Stimulated activated CD8-positive, alpha-beta memory T cell treated with anti-CD3 and anti-CD28 coated beads, Interleukin-7, amount 100 ng/mL, for 4 hours (primary cell): ENCODE data around the gene TFEB.
"Not testable (repeated sequence)": the region's sequence is repeated elsewhere in the genome, so short reads cannot be mapped to it uniquely, and the experiment has no call there.

ENCODE experiments used
- DNase-seq, 2 donors: peaks; one replicate each; pipeline ENCODE4 v3.0.0-alpha.2; 2020; ENCODE audit warnings: low read depth in 2 of 2

The TFEB gene

DNA sequence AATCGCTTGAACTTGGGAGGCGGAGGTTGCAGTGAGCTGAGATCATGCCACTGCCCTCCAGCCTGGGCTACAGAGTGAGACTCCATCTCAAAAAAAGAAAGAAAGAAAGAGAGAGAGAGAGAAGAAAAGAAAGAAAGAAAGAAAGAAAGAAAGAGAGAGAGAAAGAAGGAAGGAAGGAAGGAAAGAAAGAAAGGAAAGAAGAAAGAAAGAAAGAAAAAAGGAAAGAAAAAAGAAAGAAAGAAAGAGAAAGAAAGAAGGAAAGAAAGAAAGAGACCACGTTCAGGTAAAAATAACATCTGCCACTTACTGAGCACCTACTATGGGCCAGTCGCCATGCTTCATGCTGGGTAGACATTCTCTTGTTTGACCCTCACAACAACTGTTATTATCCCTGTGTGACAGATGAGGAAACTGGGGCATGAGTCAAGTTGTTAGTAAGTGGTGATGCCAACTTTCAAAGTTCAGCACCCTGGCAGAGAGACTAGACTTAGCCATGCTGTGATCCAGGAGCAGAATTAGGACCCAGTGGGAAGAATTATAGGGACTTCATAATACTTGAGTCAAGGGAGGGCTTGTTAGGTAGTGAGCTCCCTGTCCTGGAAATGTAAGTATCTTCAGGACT, 30.7 kb upstream of the TFEB start:
- DNase-seq = not testable (repeated sequence)

DNA sequence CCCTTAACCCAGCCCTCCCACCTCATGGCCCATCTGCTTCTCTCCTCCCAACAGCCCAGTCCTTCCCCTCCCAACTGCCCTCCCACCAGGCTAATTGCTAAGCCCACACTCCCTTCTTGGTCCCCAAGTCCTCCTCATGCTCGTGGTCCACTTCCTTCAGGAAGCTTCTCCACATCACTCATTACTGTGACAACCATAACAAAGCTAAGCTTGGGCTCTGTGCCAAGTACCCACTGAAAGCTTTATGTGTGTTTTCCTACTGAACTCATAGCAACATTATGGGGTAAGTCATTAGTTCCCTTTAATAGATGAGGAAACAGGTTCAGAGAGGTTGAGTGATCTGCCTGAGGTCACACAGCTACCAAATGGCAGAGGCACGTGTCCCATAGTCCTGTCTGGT, 28.1 kb upstream of the TFEB start:
- DNase-seq = no peak

DNA sequence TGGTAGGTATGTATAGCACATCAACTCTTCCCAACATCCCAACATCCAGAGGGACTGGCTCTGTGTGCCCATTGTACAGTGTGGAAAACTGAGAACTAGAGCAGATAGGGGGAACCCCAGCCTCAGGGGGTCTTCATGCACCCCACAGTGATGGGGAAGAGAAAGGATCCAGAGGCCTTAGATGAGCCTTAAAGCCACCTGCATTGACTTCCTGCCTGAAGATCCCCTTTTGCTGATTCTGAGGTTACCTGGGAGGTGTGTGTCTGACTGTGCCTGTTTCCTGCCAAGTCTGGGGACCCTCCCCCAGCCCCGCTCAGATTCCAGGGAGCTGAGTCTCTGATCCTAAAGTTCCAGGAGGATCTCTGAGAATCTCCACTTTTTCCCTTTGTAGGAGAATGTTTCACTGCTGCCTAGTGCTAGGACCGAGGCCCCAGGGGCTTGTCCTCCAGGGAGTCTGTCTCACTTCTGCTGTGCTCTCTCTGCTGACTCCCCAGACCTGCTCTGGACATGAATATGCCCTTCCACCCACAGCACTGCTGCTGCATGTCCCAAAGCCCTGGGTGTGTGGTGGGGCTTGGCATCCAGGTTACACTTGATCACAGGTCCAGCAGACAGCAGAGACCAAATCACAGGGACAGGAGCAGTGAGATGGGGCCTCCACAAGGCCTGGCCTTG, 24.6 kb upstream of the TFEB start:
- no peak for DNase-seq

DNA sequence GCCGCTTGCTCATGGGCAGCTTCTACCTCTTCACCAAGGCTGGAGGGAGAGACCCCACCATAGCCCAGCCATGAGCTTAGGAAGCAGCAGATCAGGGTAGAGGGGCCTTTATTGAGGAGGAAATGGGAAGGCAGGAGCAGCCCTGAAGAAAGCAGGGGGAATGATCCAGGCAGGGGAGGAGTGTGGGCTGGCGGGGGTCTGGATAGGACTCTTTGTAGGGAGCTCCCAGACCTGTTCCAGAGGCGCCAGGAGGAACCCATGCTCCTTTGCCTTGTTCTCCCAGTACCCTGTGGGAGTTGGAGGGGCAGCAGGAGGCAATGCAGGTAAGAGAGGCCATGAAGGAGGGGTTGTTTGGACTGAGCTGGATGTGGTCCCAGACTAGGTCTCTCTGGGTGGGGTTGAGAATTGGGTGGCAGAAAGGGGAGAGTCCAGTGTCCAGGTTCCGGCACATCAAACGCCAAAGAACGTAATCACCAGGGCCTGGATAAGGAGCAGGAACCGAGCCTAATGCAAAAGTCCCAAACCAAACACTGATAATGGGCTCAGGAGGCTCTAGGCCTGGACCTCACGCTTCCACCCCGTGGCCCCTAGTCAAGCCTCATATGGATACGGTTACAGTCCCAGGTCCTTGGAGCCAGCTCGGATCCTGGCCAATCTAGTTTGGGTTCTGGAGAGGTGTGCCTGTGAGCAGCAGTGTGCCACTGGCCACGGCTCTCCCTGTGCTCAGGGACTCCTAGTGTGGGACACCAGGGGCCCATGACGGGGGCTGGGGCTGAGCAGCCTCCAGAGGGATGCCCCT, 23.9 kb upstream of the TFEB start:
- no peak for DNase-seq

DNA sequence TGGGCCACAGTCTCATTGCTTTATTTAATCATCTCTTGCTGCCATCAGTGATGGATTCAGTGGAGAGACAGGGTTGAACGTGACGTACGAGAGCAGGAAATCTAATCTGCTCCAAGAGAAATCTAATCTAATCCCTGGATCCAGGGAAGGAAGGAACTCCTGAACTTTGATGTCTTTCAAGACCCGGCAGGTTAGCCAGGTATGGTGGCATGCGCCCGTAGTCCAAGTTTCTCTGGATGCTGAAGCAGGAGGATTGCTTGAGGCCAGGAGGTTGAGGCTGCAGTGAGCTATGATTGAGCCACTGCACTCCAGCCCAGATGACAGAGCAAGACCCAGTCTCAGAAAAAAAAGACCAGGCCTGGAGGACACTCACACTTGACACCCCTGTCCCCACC, 23.2 kb upstream of the TFEB start:
- DNase-seq = no peak

DNA sequence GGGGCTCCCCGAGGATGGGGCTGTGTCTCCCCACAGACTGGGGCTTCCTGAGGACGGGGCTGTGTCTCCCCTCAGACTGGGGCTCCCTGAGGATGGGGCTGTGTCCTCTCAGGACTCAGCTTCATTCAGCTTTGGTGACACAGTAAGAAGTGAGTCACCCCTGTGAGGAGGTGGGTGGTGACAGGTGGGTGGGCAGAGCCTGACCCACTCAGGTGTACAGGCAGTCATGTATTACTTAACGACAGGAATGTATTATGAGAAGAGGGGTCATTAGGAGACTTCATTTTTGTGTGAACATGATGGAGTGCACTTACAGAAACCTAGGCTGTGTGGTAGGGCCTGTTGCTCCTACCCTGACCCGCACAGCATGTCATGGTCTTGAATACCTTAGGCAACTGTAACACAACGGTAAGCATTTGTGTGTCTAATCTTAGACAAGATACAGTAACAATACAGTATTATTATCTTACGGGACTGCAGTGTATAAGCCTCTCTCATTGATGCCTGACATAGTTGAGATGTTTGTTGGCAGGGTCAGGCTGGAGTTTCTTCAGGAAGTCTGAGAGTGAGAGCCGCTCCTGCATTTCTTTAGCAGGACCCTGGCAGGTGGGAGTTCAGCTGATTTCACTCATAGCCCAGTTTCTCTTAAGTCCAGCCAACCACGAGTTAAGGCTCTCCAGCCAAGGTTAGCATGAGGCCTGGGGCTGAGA, 22.7 kb upstream of the TFEB start:
- DNase-seq = peak in 1 of 2 donors; percentile 6

DNA sequence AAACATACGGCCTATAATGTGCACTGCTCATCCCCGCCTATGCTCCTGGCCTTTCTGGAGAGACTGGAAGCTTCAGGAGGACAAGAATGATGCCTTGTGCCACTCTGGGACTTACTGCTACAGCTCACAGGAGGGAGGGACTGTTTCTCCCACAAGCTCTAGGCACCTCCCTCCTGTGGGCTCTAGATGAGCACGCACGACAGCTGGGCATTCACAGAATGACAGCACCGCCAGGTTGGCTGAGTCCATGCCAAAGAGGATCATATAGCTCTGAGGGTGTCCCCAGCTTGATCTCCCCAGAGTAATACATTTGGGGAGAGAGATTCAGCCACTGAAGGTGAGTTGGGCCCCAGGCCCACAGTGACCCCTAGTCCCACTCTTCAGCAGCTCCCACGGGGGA, 21.9 kb upstream of the TFEB start:
- no peak for DNase-seq

DNA sequence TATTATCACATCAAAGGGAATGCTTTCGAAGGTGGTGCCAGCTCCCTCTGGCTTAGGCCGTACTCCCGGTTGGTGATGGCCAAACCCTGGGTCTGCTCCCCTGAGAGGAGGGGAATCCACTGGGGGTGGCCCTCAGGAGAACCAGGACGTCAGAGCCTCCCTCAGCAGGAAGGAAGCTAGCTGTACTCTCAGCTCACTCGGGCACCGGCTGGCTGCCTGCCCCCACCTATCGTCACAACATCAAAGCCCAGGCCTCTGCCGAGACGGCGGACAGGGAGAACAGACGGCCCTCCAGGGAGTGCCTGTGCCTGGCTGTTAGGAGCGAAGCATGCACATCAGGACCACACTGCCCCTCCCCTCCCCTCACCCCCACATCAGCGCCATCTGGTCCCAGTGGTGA, 20.9 kb upstream of the TFEB start:
- DNase-seq = no peak

DNA sequence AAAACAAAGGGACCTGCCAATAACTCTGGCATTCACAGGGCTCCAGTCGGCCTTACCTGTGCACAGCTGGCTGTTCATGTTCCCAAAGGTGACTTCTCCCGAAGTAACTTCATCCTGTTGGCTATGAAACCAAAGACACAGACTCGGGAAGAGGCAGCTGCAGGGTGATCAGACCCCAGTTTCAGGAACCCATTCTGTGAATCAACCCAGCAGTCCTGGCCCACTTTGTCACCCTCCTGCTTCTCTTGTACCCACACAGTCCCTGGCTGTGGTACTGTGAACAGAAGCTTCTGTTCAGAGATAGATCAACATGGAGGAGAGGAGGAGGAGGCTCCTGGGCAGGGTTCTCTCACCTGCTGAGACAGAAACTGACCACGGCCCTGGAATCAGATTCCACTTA, 20.5 kb upstream of the TFEB start:
- DNase-seq = no peak

DNA sequence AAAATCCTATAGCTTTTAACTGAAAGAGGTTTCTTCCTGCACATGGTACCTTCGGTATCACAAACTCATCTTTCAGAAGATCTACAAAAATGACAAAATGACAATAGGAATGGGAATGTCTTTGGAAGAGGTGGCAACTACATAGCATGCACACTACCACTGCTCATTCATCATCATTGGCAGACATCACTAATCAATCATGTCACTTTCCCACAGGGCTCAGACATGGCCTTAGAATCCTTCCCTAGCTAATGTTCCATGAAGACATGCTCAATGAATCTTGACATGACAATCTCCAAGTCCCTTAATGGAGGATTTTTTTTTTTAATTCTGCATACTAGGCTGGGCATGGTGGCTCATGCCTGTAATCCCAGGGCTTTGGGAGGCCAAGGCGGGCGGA, 15.0 kb upstream of the TFEB start:
- DNase-seq = no peak

DNA sequence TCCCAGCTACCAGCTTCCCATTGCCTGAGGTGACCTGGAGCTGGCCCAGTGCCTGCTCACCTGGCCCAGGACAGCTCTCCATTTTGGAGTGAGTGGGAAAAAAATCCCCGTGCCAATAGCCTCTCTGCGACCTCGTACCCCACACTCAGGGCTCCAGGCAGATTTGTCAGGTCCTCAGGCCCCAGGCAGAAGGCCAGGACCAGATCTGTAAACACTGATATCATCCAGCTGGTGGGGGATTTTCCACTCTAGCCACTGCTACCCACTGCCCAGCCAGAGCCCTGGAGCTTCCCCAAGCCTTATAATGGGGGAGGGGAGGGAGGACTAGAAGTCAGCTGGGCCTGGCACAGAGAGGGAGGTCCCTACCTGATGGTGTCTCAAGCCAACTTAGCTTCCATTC, 13.1 kb upstream of the TFEB start:
- DNase-seq = no peak

DNA sequence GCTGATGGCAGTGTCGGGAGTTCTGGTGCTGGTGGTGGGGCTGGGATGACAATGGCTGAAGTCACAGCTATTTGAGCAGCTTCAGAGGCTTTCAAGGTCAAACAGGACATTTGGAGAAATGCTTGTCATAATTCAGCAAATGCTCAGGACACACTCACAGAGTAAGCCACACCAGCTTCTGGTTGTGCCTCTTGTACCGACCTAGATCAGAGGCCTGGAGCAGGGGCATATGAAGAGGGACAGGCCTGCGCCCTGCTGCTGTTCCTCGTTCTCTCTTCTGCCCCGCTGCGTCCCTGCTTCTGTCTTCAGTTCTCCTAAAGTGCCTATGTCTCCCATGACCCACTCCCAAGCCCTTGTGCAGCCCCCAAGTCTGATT, 12.7 kb upstream of the TFEB start:
- no peak for DNase-seq

DNA sequence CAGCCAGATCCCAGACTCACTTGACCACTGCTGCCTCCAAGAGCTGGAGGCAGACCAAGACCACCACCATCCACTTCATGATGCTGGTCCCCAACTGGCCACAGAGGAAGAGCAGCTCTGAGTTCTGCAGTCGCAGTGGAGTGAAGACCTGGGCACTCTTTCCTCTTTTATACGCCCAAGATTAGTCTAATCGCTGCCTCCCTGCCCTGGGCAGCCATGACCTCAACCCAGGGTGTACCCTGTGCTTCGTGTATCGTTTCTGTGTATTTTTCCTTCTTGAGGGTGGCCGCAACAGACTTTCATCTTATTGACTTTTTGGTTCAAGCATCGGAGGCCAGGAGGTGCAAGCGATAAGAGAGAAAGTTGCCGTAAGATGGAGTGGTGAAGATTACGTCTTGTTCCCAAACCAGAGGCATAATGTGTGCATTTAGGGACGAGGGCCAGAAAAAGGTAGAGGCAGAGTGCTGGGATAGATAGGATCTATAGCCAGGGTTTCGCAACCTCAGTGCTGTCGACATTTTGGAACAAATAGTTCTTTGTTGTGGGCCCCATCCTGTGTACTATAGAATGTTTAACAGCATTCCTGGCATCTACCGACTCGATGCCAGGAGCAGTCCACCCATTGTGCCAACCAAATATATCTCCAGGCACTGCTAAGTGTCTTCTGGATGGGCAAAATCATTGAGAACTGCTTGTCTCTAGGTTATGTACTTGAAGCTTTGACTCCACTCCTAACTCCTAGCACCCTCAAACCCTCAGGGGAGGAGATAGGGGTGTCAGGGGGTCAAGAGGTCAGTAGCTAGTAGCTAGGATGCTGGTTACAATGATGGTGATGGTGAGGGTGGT, 12.1 kb upstream of the TFEB start, which contains the start of gene PGC:
PGC (minus strand) TSS at position 142 of the 846 bp plus-strand sequence; CDS start at position 79, 63 bp downstream.
- no peak for DNase-seq

DNA sequence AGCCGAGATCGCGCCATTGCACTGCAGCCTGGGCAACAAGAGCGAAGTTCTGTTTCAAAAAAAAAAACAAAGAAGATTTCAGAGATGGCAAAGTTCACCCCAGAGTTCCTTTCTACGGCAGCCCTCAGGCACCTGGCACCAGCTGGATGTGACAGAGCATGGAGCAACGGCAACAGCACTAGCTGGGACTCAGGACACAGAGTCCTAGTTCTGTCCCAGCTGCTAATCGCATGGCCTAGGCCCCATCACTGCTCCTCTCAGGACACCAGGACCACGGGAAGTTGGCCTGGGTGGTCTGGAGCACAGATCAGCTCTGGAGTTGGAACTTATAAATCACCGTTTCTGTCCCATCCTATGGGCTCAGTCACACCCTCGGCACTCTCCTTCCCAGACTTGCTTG, 10.7 kb upstream of the TFEB start:
- DNase-seq = no peak

DNA sequence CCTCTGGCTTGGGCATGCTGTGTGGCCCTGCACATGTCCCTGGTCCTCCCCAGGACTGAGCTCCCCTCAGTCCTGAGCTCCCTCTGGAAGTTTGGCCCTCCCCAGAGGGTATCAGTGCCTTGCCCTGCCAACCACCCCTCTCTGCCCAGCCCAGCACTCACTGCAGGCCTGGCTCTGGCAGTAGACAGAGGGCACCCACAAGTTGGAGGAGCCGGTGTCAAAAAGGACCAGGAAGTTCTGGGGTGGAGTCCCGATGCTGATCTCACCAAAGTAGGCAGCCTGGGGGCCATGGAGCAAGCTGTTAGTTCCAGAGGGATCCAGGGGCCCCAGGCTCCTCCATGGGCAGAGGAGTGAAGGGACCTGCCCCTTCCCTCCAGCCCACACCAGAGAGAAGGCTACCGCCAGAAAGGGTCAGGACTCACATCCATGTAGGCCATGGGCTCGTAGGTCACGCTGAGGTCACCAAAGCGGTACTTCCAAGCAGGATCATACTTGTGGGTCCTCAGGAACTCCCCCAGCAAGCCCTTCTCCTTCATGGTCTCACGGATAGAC, 8.9 kb upstream of the TFEB start:
- DNase-seq = no peak

DNA sequence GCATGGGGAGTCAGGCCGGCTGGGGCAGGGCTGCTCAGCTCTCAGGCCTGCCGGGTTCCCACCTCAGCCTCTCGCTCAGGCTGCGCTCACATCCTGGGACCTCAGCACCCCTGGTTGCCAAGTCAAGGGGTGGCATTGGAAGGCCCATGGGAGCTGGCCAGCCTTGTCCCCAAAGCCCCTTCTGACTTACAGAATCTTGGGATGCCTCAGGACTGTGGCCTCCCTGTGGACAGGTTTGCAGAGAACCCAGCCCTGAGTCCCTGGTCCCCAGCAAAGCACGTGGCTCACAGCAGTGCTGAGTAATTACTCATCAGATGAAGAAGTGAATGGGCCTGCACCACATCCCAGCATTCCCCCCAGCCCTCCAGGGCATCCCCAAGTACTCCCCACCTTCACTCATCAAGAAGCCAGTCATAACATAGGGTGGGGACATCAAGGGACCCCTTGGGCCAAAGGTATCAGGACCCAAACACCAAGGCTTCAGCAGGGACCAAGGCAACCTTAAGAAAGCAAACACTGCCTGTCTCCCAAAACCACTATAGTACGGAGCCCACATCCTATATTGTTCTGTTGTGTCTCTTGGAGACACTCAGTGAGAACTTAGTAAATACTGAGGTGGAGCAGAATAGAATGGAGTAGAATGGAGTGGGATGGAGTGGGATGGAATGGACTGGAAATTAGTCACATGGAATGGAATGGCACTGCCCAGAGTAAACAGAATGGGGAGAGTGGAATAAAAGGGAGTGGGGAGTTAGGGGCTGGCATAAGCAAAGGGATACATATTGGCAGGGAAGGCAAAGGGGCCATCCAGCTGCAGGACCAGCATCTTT, 8.2 kb upstream of the TFEB start:
- no peak for DNase-seq

DNA sequence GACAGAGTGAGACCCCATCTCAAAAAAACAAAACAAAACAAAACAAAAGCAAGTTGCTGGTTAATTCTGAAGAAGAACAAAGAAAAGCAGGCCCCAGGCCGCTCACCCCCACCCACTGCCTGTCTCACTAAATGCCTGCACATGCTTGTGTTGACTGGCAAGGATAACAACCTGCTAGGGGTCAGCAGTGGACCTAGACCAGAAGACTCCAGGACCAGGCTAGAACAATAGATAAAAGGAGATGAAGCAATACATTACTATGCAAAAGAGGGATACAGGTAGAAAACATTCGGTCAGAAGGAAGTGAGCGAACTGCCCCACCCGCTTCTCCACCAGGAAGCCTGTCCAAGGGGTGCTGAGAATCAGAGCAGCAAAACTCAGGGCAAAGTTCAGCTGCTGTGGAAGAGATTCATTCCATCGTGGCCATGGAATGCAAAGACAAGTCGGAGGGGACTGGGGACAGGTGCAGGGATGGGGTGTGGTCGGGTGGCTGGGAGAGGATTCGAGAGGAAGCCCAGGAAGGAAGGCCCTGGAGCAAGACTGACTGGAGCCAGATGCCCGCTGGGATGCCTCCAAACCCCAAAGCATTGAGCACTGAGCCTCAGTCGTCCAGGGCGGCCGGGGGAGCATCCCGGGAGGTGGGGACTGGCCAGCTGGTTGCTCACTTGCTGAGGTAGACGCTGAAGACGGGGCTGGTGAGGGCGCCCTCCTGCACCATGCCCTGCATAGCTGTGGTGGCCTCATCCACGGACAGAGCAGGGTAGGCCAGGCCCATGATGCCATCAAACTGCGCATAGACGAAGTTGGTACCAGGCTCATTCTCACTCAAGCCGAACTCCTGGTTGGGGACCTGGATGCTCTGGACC, 6.5 kb upstream of the TFEB start:
- no peak for DNase-seq

DNA sequence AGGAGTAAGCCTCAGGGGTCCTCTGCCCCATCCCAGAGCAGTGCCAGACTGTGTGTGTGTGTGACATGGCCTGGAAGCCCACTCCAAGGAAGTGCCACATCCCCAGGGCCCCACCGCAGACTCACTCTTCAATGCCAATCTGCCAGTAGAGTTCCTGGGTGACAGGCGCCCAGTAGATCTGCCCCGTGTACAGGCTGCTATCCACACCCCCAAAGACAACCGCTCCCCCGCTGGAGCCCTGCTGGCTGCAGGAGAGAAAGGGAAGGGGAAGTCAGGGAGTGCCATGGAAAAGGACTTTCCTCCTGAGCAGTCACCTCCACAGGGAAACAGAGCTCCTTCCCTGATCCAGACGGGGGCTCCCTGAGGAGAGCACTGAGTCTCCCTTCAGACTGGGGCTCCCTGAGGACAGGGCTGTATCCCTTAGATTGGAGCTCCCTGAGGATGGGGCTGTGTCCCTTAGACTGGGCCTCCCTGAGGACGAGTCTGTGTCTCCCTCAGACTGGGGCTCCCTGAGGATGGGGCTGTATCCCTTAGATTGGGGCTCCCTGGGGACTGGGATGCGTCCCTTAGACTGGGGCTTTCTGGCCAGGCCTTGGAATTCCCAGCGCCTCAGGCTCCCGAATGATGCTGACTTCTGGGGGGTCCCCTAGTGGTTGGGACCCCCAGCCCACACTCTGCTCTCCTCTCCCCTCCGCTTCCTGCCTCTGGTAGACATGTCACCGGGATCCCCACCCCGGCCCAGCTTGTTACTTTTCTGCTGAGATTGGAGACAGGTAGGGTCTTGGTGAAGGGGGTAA, 5.2 kb upstream of the TFEB start:
- no peak for DNase-seq
